Prostate gland (tissue), 2 donors: Measurements from ENCODE around the gene TAF6.

ENCODE experiments used
- CTCF ChIP-seq, 4 experiments: fragments of 200-600 bp in 2 of 4; fragments of 450-650 bp in 2 of 4; sonication (generic) in 2 of 4; IDR thresholded peaks; 1 replicate in 3 of 4; 2 replicates in 1 of 4; pipeline ENCODE4 v1.5.1; 2016 to 2019; ENCODE audit warnings: antibody characterized with exemption in 4 of 4, mild to moderate bottlenecking in 2 of 4, moderate library complexity in 2 of 4
- POLR2A ChIP-seq: fragments of 450-650 bp; IDR thresholded peaks from one replicate; pipeline ENCODE4 v1.6.1; 2016; ENCODE audit warnings: antibody characterized with exemption, mild to moderate bottlenecking

GRCh38 chr7:100147278-100147677, 28.1 kb upstream of the TAF6 start:
- TF ChIP-seq CTCF (IDR thresholded peaks at IDR 0.05): no peak
- TF ChIP-seq POLR2A: no peak
